HG03354 (cell line): ENCODE data around the gene ZNG1F.
"Not testable (repeated sequence)": the region's sequence is repeated elsewhere in the genome, so short reads cannot be mapped to it uniquely, and the experiment has no call there.

Source experiments
- ATAC-seq: cut with Tn5 transposase; IDR thresholded peaks from one replicate; pipeline ENCODE4 v1.9.1; 2021; ENCODE audit warnings: mild to moderate bottlenecking; ENCODE audit not compliant: unreplicated experiment, poor library complexity, severe bottlenecking

The ZNG1F gene

DNA sequence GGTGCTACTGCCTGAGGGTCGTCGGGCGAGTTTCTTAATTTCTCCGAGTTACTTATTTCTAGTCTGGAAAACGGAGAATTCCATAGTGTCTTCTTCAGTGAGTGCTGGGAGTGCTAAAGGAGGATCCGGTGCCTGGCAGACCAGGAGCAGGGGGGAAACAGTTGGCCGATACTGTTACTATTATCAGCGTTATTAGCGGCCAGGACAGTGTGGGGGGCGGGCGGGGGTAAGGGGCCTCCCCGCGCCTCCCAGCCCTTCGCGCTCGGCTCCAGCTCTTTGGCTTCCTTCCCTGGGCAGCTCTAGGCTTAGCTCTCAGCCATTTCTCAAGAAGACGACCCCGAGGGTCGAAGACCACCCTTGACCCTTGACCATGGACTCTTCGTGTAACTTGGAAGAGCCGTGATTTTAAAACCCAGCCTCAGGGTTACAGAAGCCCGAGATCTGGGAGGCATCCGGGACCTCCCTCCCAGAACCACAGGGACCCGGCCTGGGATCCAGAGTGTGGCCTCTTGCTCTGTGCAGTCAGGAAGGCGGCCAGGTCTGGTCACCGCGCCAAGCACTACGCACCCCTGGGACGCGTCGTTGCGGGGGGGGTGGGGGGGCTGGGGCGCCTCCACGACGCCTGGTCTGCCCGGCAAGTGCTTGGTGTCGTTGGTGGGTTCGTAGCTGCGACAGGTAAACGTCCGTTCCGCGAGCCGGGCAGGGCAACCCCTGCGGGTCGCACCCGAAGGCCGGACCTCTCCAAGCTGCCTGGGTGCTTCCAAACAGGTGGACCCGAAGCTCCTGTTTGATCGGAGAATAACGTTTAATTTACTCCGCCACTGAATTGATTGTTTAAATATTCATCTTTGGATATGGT is 64.6 kb downstream of the ZNG1F start:
- ATAC-seq = not testable (repeated sequence)

GRCh38 chr9:41123812-41124211 is 65.3 kb downstream of the ZNG1F start:
- ATAC-seq = not testable (repeated sequence)

GRCh38 chr9:41123396-41123795 is 65.7 kb downstream of the ZNG1F start:
- ATAC-seq = not testable (repeated sequence)

DNA sequence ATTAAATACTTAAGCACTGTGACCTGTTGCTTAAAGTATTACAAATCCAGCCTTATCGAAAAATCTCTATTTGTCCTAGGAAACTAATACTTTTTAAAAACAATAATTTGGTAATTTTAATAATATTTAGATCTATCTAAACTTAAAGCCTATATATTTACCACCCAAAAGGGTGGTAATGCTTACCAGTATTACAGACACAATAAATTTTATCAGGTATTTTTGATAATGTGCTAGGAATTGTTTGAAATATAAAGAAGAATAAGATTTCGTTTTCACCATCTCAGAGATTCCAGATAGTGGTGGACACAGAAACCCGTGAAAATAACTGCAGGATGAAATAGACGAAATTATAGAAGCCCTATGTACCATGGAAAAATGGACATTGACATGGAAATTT is 68.4 kb downstream of the ZNG1F start:
- not testable (repeated sequence) for ATAC-seq

DNA sequence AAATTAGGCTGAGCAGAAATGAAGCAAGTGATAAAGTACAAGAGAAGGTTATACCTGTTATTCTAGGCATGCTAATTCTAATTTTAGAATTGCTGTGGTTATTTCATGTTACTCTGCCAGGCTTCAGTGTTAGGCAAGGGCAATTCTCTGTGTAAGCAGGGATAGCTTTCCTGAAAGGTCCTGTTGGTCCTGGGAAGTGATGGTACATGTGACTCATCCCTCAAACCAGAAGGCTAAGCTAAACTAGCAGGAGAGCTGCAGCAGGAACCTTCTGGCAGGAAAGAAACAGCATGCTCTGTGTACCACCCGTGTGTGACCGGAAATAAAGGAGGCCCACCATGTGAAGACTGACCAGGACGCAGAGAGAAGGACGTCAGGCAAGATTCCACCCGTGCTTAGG is 69.4 kb downstream of the ZNG1F start:
- not testable (repeated sequence) for ATAC-seq

- not testable (repeated sequence) for ATAC-seq
Measured at GRCh38 chr9:41119311-41119710, 69.8 kb downstream of the ZNG1F start.

- ATAC-seq = not testable (repeated sequence)
Measured at GRCh38 chr9:41113348-41113747, 75.8 kb downstream of the ZNG1F start.

DNA sequence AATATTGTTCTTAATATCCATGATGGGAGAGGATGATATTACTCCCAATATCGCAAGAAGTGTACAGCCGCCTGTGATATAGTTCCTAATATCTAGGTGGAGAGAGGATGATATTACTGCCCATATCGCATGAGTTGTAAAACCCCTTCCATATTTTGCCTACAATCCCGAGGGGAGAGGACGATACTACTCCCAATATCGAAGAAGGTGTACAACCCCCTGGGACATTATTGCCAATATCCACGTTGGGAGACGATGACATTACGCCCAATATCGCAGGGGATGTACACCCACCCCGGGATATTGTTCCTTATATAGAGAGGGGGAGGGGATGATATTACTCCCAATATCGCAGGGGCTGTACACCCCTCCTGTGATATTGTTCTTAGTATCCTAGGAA is 77.7 kb downstream of the ZNG1F start:
- ATAC-seq = not testable (repeated sequence)

- not testable (repeated sequence) for ATAC-seq
Measured at GRCh38 chr9:41110913-41111312, 78.2 kb downstream of the ZNG1F start.

DNA sequence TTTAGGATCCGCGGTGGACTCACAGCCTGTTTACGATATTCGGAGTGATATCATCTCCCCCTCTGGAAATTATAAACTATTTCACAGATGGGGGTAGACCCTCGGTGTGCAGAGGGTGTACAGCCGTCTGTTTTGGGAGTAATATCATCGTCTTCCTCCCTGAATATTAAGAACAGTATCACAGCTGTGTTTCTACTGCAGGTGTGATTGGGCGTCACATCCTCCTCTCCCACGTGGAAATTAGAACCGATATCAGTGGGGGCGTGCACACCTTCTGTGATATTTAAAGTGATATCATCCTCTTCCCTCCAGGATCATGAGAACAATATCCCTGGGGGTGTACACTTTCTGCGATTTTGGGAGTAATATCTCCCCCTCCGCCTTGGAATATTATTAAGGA is 79.9 kb downstream of the ZNG1F start:
- ATAC-seq = not testable (repeated sequence)

GRCh38 chr9:41108816-41109215 is 80.3 kb downstream of the ZNG1F start:
- ATAC-seq = not testable (repeated sequence)

- not testable (repeated sequence) for ATAC-seq
Measured at GRCh38 chr9:41106472-41107116, 82.5 kb downstream of the ZNG1F start.

DNA sequence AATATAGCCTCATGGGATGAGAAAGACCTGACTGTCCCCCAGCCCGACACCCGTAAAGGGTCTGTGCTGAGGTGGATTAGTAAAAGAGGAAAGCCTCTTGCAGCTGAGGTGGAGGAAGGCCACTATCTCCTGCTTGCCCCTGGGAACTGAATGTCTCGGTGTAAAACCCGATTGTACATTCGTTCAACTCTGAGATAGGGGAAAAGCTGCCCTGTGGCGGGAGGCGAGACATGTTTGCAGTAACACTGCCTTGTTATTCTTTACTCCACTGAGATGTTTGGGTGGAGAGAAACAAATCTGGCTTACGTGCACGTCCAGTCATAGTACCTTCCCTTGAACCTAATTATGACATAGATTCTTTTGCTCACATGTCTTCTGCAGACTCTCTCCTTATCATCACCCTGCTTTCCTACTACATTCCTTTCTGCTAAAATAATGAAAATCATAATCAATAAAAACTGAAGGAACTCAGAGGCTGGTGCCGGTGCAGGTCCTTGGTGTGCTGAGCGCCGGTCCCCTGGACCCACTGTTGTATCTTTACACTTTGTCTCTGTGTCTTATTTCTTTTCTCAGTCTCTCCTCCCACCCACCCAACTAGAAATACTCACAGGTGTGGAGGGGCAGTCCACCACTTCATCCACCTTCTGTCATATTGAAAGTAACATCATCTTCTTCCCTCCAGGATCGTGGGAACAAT is 83.4 kb downstream of the ZNG1F start:
- ATAC-seq = not testable (repeated sequence)

GRCh38 chr9:41104542-41104941 is 84.6 kb downstream of the ZNG1F start:
- ATAC-seq = not testable (repeated sequence)

DNA sequence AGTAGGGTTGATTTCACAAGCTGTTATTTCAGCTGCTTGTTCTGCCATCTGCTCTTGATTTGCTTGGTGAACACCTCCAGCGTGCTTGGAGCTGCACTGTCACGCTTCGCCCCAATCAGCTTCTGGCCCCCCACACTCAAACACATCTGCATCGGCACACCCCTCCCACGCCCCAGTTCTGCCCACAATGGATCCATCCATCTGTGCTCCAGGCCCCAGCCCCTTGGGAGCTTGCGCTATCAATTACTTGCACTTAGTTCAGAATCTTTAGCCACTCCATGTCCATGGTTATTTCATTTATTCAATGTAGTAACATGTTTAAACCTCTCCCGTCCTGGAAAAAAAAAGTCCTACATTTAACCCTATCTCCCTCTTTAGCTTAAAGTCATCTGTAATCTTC is 88.6 kb downstream of the ZNG1F start:
- ATAC-seq = not testable (repeated sequence)

DNA sequence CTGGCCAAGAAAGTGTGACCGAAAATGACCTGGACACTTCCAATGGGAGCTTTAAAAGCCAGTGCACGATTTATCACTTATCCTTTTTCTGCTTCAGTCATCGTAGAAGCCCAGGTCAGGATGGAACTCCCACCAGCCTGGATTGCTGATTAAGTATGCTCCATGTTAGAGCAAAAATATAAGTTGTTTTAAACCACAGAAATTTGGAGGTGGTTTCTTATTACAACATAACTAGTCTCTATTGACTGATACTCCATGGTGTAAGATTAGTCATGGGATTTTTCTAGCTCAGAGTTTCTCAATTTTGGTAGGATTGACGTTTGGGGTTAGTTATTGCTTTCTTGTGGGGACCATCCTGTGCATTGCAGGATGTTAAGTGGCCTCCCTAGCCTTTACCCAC is 90.4 kb downstream of the ZNG1F start:
- ATAC-seq = not testable (repeated sequence)

DNA sequence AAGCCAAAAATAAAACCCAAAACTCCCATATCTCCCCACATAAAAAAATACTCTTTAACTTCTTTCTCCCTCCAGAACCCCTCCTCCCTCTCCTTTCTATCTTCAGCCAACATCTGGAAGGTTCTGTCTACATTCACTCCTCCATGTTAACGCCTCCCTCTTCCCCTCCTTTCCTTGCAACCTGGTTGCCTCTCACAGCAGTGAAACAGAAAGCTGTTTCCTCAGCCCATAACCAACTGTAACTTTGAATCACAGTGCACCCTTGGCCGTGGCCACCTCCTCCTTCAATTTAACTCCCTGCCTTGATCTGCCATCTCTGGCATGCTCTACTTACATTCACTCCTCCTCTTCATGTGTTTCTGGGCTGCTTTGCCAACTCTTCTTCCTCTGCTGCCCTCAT is 94.1 kb downstream of the ZNG1F start:
- not testable (repeated sequence) for ATAC-seq

DNA sequence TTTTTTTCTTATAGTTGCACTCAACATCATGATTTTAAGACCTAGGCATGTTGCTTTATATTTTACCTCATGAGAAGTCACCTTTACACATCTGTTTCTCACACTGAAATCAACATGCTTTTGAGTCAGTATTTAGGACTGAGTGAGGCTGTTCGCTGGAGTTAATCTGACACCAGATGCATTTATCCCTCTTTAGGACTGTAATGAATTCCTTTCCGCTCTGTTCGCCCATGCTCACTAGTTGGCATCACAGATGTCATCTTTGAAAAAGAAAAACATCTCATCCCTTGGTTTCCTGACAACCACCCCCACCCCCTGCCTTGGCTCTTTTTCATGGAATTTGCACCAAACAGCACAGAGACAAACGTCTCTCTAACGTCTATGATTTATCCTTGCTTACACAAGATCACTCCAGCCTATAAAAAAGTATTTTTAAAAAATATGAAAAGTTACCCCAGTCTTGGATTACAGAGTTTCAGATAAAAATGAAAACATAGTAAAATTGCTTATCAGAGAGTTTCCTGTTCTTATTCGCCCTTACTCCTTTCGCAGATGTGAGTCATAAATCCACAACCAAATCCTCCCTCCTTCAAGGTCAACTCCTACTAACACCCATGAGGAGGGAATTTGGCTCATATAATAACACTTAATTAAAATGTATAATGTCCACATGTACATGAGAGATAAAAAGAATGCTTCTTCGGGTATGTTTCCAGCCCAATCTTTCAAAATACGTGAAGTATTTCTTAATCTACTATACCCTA is 94.9 kb downstream of the ZNG1F start:
- ATAC-seq = not testable (repeated sequence)

DNA sequence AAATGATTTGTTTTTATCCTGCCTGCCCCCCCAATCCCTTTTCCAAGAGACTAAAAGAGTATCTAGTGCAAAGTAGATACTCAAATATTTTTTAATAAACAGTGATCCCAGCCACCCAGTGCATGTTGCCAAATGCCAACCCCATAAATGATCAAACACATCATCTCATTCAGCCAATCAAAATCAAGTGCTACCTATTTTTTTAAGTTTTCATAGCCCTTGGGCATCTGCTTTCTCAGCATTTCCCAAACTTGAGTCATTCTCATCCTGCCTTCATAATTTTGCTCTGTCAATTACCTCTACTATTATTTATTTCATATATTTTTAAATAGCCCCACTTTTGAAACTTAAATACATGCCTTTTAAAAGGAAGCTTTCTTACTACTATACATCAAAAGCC is 98.2 kb downstream of the ZNG1F start:
- not testable (repeated sequence) for ATAC-seq

DNA sequence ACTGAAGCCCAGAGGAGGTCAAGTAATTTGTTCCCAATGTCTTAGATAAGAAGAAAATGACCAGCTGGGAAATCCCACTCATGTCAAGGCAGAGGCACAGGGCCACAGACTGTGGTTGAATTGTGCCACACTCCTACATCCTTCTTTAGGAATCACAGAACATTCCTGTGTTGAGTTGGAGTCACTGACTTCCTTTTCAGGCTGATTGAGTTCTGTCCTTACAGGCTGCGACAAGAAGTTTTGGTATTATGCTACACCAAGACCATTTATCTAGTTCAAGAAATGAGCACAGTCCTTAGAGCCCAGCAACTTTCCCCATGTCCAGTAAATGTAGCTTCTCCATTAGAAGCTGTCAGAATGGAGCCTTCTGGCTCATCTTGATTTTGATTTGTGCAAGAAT is 98.7 kb downstream of the ZNG1F start:
- ATAC-seq = not testable (repeated sequence)
